Measurements from ENCODE around the gene DCDC1.
"Not testable (repeated sequence)": the region's sequence is repeated elsewhere in the genome, so short reads cannot be mapped to it uniquely, and the experiment has no call there.

DCDC1 gene

DNA sequence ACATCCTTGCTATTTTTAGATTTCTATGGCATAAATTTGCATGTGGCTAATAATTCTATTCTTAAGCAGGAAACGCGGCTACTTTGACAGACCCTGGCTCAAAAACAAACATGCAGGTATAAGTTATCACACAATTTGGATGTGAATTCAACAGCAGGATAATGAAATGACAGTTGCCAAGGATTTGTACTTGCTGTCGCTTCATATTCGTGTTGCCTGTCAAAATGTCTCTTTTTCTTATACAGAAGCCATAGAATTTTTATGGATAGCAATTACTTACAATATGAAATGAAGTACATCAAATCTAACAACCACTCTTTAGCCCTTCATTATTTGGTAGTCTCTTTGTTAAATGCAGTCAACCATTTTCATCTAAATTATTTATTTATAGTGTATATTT is 46.4 kb downstream of the DCDC1 start:
- H3K4me3 ChIP-seq (ENCODE audit: low read depth, low read length): no peak overlapping the region
- in situ Hi-C loops (cut with HindIII; ENCODE audit: low sequenced_read_pairs): no loop called here
- DNase-seq (ENCODE audit: low read depth): no peak
- TF ChIP-seq, protein P1, sequence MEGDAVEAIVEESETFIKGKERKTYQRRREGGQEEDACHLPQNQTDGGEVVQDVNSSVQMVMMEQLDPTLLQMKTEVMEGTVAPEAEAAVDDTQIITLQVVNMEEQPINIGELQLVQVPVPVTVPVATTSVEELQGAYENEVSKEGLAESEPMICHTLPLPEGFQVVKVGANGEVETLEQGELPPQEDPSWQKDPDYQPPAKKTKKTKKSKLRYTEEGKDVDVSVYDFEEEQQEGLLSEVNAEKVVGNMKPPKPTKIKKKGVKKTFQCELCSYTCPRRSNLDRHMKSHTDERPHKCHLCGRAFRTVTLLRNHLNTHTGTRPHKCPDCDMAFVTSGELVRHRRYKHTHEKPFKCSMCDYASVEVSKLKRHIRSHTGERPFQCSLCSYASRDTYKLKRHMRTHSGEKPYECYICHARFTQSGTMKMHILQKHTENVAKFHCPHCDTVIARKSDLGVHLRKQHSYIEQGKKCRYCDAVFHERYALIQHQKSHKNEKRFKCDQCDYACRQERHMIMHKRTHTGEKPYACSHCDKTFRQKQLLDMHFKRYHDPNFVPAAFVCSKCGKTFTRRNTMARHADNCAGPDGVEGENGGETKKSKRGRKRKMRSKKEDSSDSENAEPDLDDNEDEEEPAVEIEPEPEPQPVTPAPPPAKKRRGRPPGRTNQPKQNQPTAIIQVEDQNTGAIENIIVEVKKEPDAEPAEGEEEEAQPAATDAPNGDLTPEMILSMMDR (IDR thresholded peaks at IDR 0.05; ENCODE audit: low read depth, low read length, missing control alignments): no peak

DNA sequence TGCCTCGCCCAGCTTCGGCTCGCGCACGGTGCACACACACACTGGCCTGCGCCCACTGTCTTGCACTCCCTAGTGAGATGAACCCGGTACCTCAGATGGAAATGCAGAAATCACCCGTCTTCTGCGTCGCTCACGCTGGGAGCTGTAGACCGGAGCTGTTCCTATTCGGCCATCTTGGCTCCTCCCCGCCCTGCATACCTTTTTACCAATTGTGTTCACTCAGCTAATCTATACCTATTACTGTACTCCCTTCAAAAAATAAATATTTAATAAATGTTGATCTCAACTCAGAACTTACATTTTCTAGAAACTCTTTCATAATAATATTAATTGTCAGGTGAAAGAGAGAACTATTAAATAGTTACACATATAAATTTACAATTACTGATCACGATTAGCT is 48.0 kb downstream of the DCDC1 start:
- DNase-seq (ENCODE audit: low read depth); H3K4me3 ChIP-seq (ENCODE audit: low read depth, low read length); in situ Hi-C loops (cut with HindIII; ENCODE audit: low sequenced_read_pairs): not testable (repeated sequence)

- in situ Hi-C loops (cut with HindIII; ENCODE audit: low sequenced_read_pairs): no loop called here
- peak; percentile 5 for DNase-seq (ENCODE audit: low read depth)
- TF ChIP-seq, protein P1 (IDR thresholded peaks at IDR 0.05; ENCODE audit: low read depth, low read length, missing control alignments): no peak
- no peak overlapping the region for H3K4me3 ChIP-seq (ENCODE audit: low read depth, low read length)
These were observed 65.8 kb downstream of the DCDC1 start for GRCh38 chr11:31303644-31304180.

- no peak for DNase-seq (ENCODE audit: low read depth)
- H3K4me3 ChIP-seq (ENCODE audit: low read depth, low read length): no peak overlapping the region
- TF ChIP-seq, protein P1 (IDR thresholded peaks at IDR 0.05; ENCODE audit: low read depth, low read length, missing control alignments): no peak
- in situ Hi-C loops (cut with HindIII; ENCODE audit: low sequenced_read_pairs): no loop called here
These were observed 67.7 kb downstream of the DCDC1 start for GRCh38 chr11:31301549-31302510.

DNA sequence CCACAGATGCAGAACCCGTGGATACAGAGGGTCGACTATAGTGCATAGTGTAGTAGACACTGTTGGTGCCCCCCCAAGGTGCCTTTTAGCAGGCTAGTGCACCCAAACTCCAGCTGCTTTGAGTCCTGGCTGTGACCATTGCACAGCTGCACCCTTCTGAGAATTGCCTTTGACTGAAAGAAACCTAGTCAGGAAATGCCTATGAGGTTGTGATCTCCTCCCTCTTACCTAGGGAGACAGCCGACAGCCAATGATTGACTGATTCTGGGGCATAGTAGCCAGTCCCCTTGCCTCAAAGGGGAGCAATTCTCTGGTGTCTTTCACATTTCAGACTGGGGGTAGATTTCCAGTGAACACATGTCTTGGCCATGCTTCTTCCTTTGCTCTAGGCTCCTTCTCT is 74.2 kb downstream of the DCDC1 start:
- TF ChIP-seq, protein P1 (IDR thresholded peaks at IDR 0.05; ENCODE audit: low read depth, low read length, missing control alignments): no peak
- DNase-seq (ENCODE audit: low read depth): no peak
- in situ Hi-C loops (cut with HindIII; ENCODE audit: low sequenced_read_pairs): no loop called here
- H3K4me3 ChIP-seq (ENCODE audit: low read depth, low read length): no peak overlapping the region

GRCh38 chr11:31273527-31273926 is 96.0 kb downstream of the DCDC1 start:
- in situ Hi-C loops (cut with HindIII; ENCODE audit: low sequenced_read_pairs); DNase-seq (ENCODE audit: low read depth); H3K4me3 ChIP-seq (ENCODE audit: low read depth, low read length): not testable (repeated sequence)

DNA sequence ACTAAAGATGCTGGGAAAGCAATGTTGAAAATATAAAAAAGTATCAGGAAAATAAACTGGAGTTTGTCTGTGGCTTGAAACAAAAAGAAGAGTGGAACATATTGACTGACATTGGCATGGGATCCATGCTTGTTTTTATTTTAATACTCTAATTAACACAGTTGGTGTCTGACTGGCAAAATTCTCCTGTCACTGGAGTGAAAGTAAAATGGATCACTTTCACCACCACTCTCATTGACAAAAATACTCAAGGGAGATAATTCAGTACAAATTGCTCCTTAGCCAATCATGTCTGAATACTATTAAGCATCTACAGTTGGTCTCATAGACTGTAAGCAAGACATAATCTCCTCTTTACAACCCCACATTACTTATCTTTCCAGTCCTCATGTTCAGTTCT is 101.8 kb downstream of the DCDC1 start:
- H3K4me3 ChIP-seq (ENCODE audit: low read depth, low read length): no peak overlapping the region
- no peak for DNase-seq (ENCODE audit: low read depth)
- TF ChIP-seq, protein P1 (IDR thresholded peaks at IDR 0.05; ENCODE audit: low read depth, low read length, missing control alignments): no peak
- in situ Hi-C loops (cut with HindIII; ENCODE audit: low sequenced_read_pairs): no loop called here

Data from astrocyte of the cerebellum (primary cell).